ENCODE data around the gene SUSD2.
"Not testable (repeated sequence)": the region's sequence is repeated elsewhere in the genome, so short reads cannot be mapped to it uniquely, and the experiment has no call there.

Gene SUSD2

GRCh38 chr22:24188705-24189248, 7.5 kb downstream of the SUSD2 start:
- Histone ChIP-seq H3K36me3 (ENCODE audit: control insufficient read depth, insufficient read depth, low read length) (no peaks in the 10 kb centered on the region), H3K4me1 (ENCODE audit: control insufficient read depth, insufficient read depth, low read length) (peaks cover 4% of the 10 kb centered on the region), H3K9ac (ENCODE audit: low read length) (no peak overlapping the region), H3K27me3 (ENCODE audit: control insufficient read depth, insufficient read depth, low read length) (no peaks in the 10 kb centered on the region), H3K27ac (ENCODE audit: low read depth, low read length) (no peak overlapping the region), H3K4me3 (ENCODE audit: low read length) (no peak overlapping the region)

- Histone ChIP-seq H3K4me3 (ENCODE audit: low read length) (peak overlapping the region; percentile 2), H3K9ac (ENCODE audit: low read length) (no peak overlapping the region), H3K27me3 (ENCODE audit: control insufficient read depth, insufficient read depth, low read length) (no peaks in the 10 kb centered on the region), H3K4me1 (ENCODE audit: control insufficient read depth, insufficient read depth, low read length) (peaks cover 4% of the 10 kb centered on the region), H3K36me3 (ENCODE audit: control insufficient read depth, insufficient read depth, low read length) (no peaks in the 10 kb centered on the region), H3K27ac (ENCODE audit: low read depth, low read length) (no peak overlapping the region)
Measured at GRCh38 chr22:24189249-24190158, 8.2 kb downstream of the SUSD2 start.

GRCh38 chr22:24190159-24190540, 8.9 kb downstream of the SUSD2 start:
- Histone ChIP-seq H3K27me3 (ENCODE audit: control insufficient read depth, insufficient read depth, low read length) (no peaks in the 10 kb centered on the region), H3K27ac (ENCODE audit: low read depth, low read length) (no peak overlapping the region), H3K36me3 (ENCODE audit: control insufficient read depth, insufficient read depth, low read length) (no peaks in the 10 kb centered on the region), H3K9ac (ENCODE audit: low read length) (no peak overlapping the region), H3K4me3 (ENCODE audit: low read length) (no peak overlapping the region), H3K4me1 (ENCODE audit: control insufficient read depth, insufficient read depth, low read length) (peaks cover 4% of the 10 kb centered on the region)

- Histone ChIP-seq H3K9ac (ENCODE audit: low read length) (no peak overlapping the region), H3K27me3 (ENCODE audit: control insufficient read depth, insufficient read depth, low read length) (no peaks in the 10 kb centered on the region), H3K4me3 (ENCODE audit: low read length) (no peak overlapping the region), H3K36me3 (ENCODE audit: control insufficient read depth, insufficient read depth, low read length) (no peaks in the 10 kb centered on the region), H3K4me1 (ENCODE audit: control insufficient read depth, insufficient read depth, low read length) (peaks cover 4% of the 10 kb centered on the region), H3K27ac (ENCODE audit: low read depth, low read length) (no peak overlapping the region)
Measured at GRCh38 chr22:24190596-24191208, 9.4 kb downstream of the SUSD2 start.

GRCh38 chr22:24191381-24191841, 10.1 kb downstream of the SUSD2 start:
- no peak overlapping the region for H3K4me3 ChIP-seq (ENCODE audit: low read length)
- H3K27ac ChIP-seq (ENCODE audit: low read depth, low read length) = no peak overlapping the region
- no peaks in the 10 kb centered on the region for H3K27me3 ChIP-seq (ENCODE audit: control insufficient read depth, insufficient read depth, low read length)
- H3K4me1 ChIP-seq (ENCODE audit: control insufficient read depth, insufficient read depth, low read length) = peaks cover 4% of the 10 kb centered on the region
- H3K36me3 ChIP-seq (ENCODE audit: control insufficient read depth, insufficient read depth, low read length) = no peaks in the 10 kb centered on the region
- no peak overlapping the region for H3K9ac ChIP-seq (ENCODE audit: low read length)

- no peak overlapping the region for H3K27ac ChIP-seq (ENCODE audit: low read depth, low read length)
Measured at GRCh38 chr22:24191893-24192292, 10.6 kb downstream of the SUSD2 start.

GRCh38 chr22:24198682-24199052, 17.4 kb downstream of the SUSD2 start:
- Histone ChIP-seq H3K27me3 (ENCODE audit: control insufficient read depth, insufficient read depth, low read length) (no peaks in the 10 kb centered on the region), H3K36me3 (ENCODE audit: control insufficient read depth, insufficient read depth, low read length) (no peaks in the 10 kb centered on the region), H3K9ac (ENCODE audit: low read length) (no peak overlapping the region), H3K4me1 (ENCODE audit: control insufficient read depth, insufficient read depth, low read length) (no peaks in the 10 kb centered on the region), H3K27ac (ENCODE audit: low read depth, low read length) (no peak overlapping the region), H3K4me3 (ENCODE audit: low read length) (no peak overlapping the region)

More at GRCh38 chr22:24191893-24192292, 10.6 kb downstream of the SUSD2 start:
- H3K4me3 ChIP-seq (ENCODE audit: low read length) = no peak overlapping the region
- no peak overlapping the region for H3K9ac ChIP-seq (ENCODE audit: low read length)
- no peaks in the 10 kb centered on the region for H3K36me3 ChIP-seq (ENCODE audit: control insufficient read depth, insufficient read depth, low read length)
- H3K27me3 ChIP-seq (ENCODE audit: control insufficient read depth, insufficient read depth, low read length) = no peaks in the 10 kb centered on the region
- H3K4me1 ChIP-seq (ENCODE audit: control insufficient read depth, insufficient read depth, low read length) = peaks cover 4% of the 10 kb centered on the region

- no peak overlapping the region for H3K4me3 ChIP-seq (ENCODE audit: low read length)
- no peak overlapping the region for H3K9ac ChIP-seq (ENCODE audit: low read length)
- H3K27me3 ChIP-seq (ENCODE audit: control insufficient read depth, insufficient read depth, low read length) = no peaks in the 10 kb centered on the region
- H3K4me1 ChIP-seq (ENCODE audit: control insufficient read depth, insufficient read depth, low read length) = no peaks in the 10 kb centered on the region
- no peaks in the 10 kb centered on the region for H3K36me3 ChIP-seq (ENCODE audit: control insufficient read depth, insufficient read depth, low read length)
- no peak overlapping the region for H3K27ac ChIP-seq (ENCODE audit: low read depth, low read length)
Measured at GRCh38 chr22:24200619-24201212, 19.4 kb downstream of the SUSD2 start.

- no peak overlapping the region for H3K27ac ChIP-seq (ENCODE audit: low read depth, low read length)
- H3K4me3 ChIP-seq (ENCODE audit: low read length) = no peak overlapping the region
- H3K27me3 ChIP-seq (ENCODE audit: control insufficient read depth, insufficient read depth, low read length) = no peaks in the 10 kb centered on the region
- H3K9ac ChIP-seq (ENCODE audit: low read length) = no peak overlapping the region
- H3K36me3 ChIP-seq (ENCODE audit: control insufficient read depth, insufficient read depth, low read length) = no peaks in the 10 kb centered on the region
- no peaks in the 10 kb centered on the region for H3K4me1 ChIP-seq (ENCODE audit: control insufficient read depth, insufficient read depth, low read length)
Measured at GRCh38 chr22:24201681-24202614, 20.7 kb downstream of the SUSD2 start.

- H3K4me3 ChIP-seq (ENCODE audit: low read length); H3K4me1 ChIP-seq (ENCODE audit: control insufficient read depth, insufficient read depth, low read length); H3K27ac ChIP-seq (ENCODE audit: low read depth, low read length): not testable (repeated sequence)
Measured at GRCh38 chr22:24203856-24204255, 22.6 kb downstream of the SUSD2 start.

GRCh38 chr22:24205438-24206195, 24.3 kb downstream of the SUSD2 start:
- Histone ChIP-seq H3K4me1 (ENCODE audit: control insufficient read depth, insufficient read depth, low read length) (no peaks in the 10 kb centered on the region), H3K36me3 (ENCODE audit: control insufficient read depth, insufficient read depth, low read length) (no peaks in the 10 kb centered on the region), H3K9ac (ENCODE audit: low read length) (no peak overlapping the region), H3K27me3 (ENCODE audit: control insufficient read depth, insufficient read depth, low read length) (no peaks in the 10 kb centered on the region), H3K27ac (ENCODE audit: low read depth, low read length) (no peak overlapping the region), H3K4me3 (ENCODE audit: low read length) (no peak overlapping the region)

More at GRCh38 chr22:24203856-24204255, 22.6 kb downstream of the SUSD2 start:
- not testable (repeated sequence) for H3K27me3 ChIP-seq (ENCODE audit: control insufficient read depth, insufficient read depth, low read length); H3K36me3 ChIP-seq (ENCODE audit: control insufficient read depth, insufficient read depth, low read length); H3K9ac ChIP-seq (ENCODE audit: low read length)

Measured in rectal smooth muscle tissue (tissue), 1 donor.